GM21423 (cell line): Measurements from ENCODE around the gene PRPF6.
"Not testable (repeated sequence)": the region's sequence is repeated elsewhere in the genome, so short reads cannot be mapped to it uniquely, and the experiment has no call there.

ENCODE experiments used
- ATAC-seq: cut with Tn5 transposase; IDR thresholded peaks from one replicate; pipeline ENCODE4 v1.9.1; 2021; ENCODE audit warnings: mild to moderate bottlenecking, moderate library complexity; ENCODE audit not compliant: unreplicated experiment

Gene PRPF6

GRCh38 chr20:63959699-63960075 is 21.2 kb upstream of the PRPF6 start:
- no peak for ATAC-seq

GRCh38 chr20:63960654-63961621 is 20.0 kb upstream of the PRPF6 start:
- not testable (repeated sequence) for ATAC-seq

GRCh38 chr20:63961664-63962425 is 19.1 kb upstream of the PRPF6 start:
- ATAC-seq: no peak

GRCh38 chr20:63962426-63963347 is 18.2 kb upstream of the PRPF6 start:
- no peak for ATAC-seq

- no peak for ATAC-seq
These were observed 17.6 kb upstream of the PRPF6 start for GRCh38 chr20:63963348-63963741.

- ATAC-seq: no peak
These were observed 17.1 kb upstream of the PRPF6 start for GRCh38 chr20:63963784-63964301.

GRCh38 chr20:63964412-63964811 is 16.5 kb upstream of the PRPF6 start:
- no peak for ATAC-seq

- no peak for ATAC-seq
These were observed 14.6 kb upstream of the PRPF6 start for GRCh38 chr20:63966172-63966943.

- ATAC-seq: no peak
These were observed 14.0 kb upstream of the PRPF6 start for GRCh38 chr20:63966944-63967322.

GRCh38 chr20:63967330-63968135 is 13.4 kb upstream of the PRPF6 start:
- ATAC-seq: no peak

- ATAC-seq: no peak
These were observed 12.6 kb upstream of the PRPF6 start for GRCh38 chr20:63968136-63968927.

GRCh38 chr20:63968928-63969760 is 11.8 kb upstream of the PRPF6 start:
- no peak for ATAC-seq

GRCh38 chr20:63969838-63970713 is 10.9 kb upstream of the PRPF6 start, which contains the start of gene ZNF512B:
Gene ZNF512B (minus strand): TSS chr20:63969930. CDS start chr20:63967950, 1,980 bp downstream.
- ATAC-seq: no peak

- no peak for ATAC-seq
These were observed 10.1 kb upstream of the PRPF6 start for GRCh38 chr20:63970714-63971431.

GRCh38 chr20:63971960-63972311 is 9.0 kb upstream of the PRPF6 start:
- ATAC-seq: not testable (repeated sequence)
